Pancreas (tissue), 10 donors: ENCODE results near the gene RGS1. TPM values are rescaled to one million over a fixed set of nuclear protein-coding genes. Genes with fewer than 3 reads are reported as not detected.

Source experiments
- ATAC-seq, 4 donors: fragments of 200-7000 bp; cut with Tn5 transposase; one replicate each; pipeline versions ENCODE4 v1.8.0 to v1.9.1; 2020; ENCODE audit warnings: mild to moderate bottlenecking in 4 of 4, moderate library complexity in 4 of 4
- DNase-seq, 6 donors: peaks; one replicate each; pipeline ENCODE4 v3.0.0-alpha.2; 2020
- FAIRE-seq: peaks from 2 replicates; lab custom pipeline; 2012; peaks lifted over from hg19 to GRCh38; lab: Jason Lieb, UNC
- H3K27ac ChIP-seq, 4 donors: fragments of 200-600 bp; sonication (generic); 1 replicate in 3 of 4; 2 replicates in 1 of 4; pipeline versions ENCODE4 v1.5.0 to v1.8.0; 2020
- H3K27me3 ChIP-seq, 4 donors: fragments of 200-600 bp; one replicate each; pipeline ENCODE4 v1.8.0; 2021
- H3K36me3 ChIP-seq, 3 donors: fragments of 200-600 bp; sonication (generic) in 1 of 3; one replicate each; pipeline versions ENCODE4 v1.5.0 to v1.8.0; 2020 to 2021
- H3K4me1 ChIP-seq, 3 donors: fragments of 200-600 bp; one replicate each; pipeline ENCODE4 v1.8.0; 2021
- H3K4me3 ChIP-seq, 4 donors: fragments of 200-600 bp; sonication (generic) in 2 of 4; one replicate each; pipeline versions ENCODE4 v1.5.0 to v1.8.0; 2020 to 2021
- H3K9me3 ChIP-seq, 4 donors: fragments of 200-600 bp; one replicate each; pipeline ENCODE4 v1.8.0; 2021
- CTCF ChIP-seq, 4 donors: fragments of 200-600 bp; sonication (generic) in 3 of 4; IDR thresholded peaks; one replicate each; pipeline versions ENCODE4 v1.5.0 to v1.8.0; 2021; ENCODE audit warnings: antibody characterized with exemption in 4 of 4
- WGBS, 2 donors: extraction: QIAGEN DNeasy Blood & Tissue Kit; methylation state at CpG; one replicate each; pipeline ENCODE4 v1.1.7; 2013; 5-methylcytosine and 5-hydroxymethylcytosine counted together
- intact Hi-C, 3 donors: fragments of 100-400 bp; cut with DNase I; formaldehyde crosslinking; loops; one replicate each; pipeline versions ENCODE4 v1.11.1 to v1.14.2; 2022
- polyA plus RNA-seq, 2 donors: library from polyadenylated mRNA; stranded (reverse); fragments of 200-250 nt; gene quantifications; one replicate each; pipeline ENCODE4 v1.2.3, GENCODE V29; 2013
- total RNA-seq, 6 donors: library from RNA; stranded (reverse); fragmentation: NEBNext Ultra II Directional in 4 of 6; extraction: Animal tissue kit (Norgen Biotek cat#: 25700) in 4 of 6; gene quantifications; one replicate each; pipeline versions ENCODE4 v1.2.1 to v1.2.4, GENCODE V29; 2021 to 2023
- donor health status: healthy with polysubstance abuse.
- donor health status: DM: no; HTN: no; CAD: no; lungs with moderate emphysema.
- donor health status: DM: no; HTN: no; CAD: no.
- donor health status: control.
- donor health status: control.
- donor health status: Bipolar disorder and iron deficiency.
- donor health status: DM: yes; HTN: yes; CAD: no.
- donor health status: DM: no; HTN: no; CAD: no.
- donor health status: DM: no; HTN: no; CAD: no.
- donor health status: DM: yes; HTN: yes; CAD: no.

RGS1 gene
- total and polyA plus RNA-seq, 8 donors = 0.55 to 77.1 (median 2.1) TPM

- TF ChIP-seq CTCF (IDR thresholded peaks at IDR 0.05) = no peak
- Histone ChIP-seq H3K27me3 (no peaks in the 10 kb centered on the region), H3K4me3 (no peak overlapping the region), H3K4me1 (no peaks in the 10 kb centered on the region), H3K36me3 (no peaks in the 10 kb centered on the region), H3K27ac (no peak overlapping the region), H3K9me3 (no peaks in the 10 kb centered on the region)
- FAIRE-seq = no peak
- intact Hi-C loops = no loop called here
- ATAC-seq = peak in 1 of 4 donors; percentile 35
- WGBS, 2 donors = 69 to 88% methylated on average over 1 of the region's 1 CpG
- no peak for DNase-seq
Measured at GRCh38 chr1:192588546-192588945, 13.0 kb downstream of the RGS1 start.

GRCh38 chr1:192589813-192590212, 14.2 kb downstream of the RGS1 start:
- no peak for TF ChIP-seq CTCF (IDR thresholded peaks at IDR 0.05)
- H3K27ac ChIP-seq = no peak overlapping the region
- WGBS, 2 donors = 83 to 88% methylated on average over 3 of the region's 3 CpGs
- no peaks in the 10 kb centered on the region for H3K9me3 ChIP-seq
- H3K4me3 ChIP-seq = no peak overlapping the region
- H3K27me3 ChIP-seq = no peaks in the 10 kb centered on the region
- DNase-seq (no peak), ATAC-seq (no peak), FAIRE-seq (no peak)
- no peaks in the 10 kb centered on the region for H3K4me1 ChIP-seq
- no peaks in the 10 kb centered on the region for H3K36me3 ChIP-seq
- intact Hi-C loops = no loop called here

- WGBS, 2 donors = 73 to 81% methylated on average over 4 of the region's 4 CpGs
- no peaks in the 10 kb centered on the region for H3K4me1 ChIP-seq
- no peak overlapping the region for H3K27ac ChIP-seq
- DNase-seq = no peak
- no peak overlapping the region for H3K4me3 ChIP-seq
- H3K9me3 ChIP-seq = no peaks in the 10 kb centered on the region
- intact Hi-C loops = no loop called here
- H3K36me3 ChIP-seq = no peaks in the 10 kb centered on the region
- no peak for TF ChIP-seq CTCF (IDR thresholded peaks at IDR 0.05)
- no peaks in the 10 kb centered on the region for H3K27me3 ChIP-seq
- ATAC-seq = no peak
- FAIRE-seq = peak; percentile 45
Measured at GRCh38 chr1:192592517-192592916, 16.9 kb downstream of the RGS1 start.

- no peak for FAIRE-seq
- H3K9me3 ChIP-seq = no peaks in the 10 kb centered on the region
- WGBS, 2 donors = 95% methylated on average over 2 of the region's 2 CpGs
- no peak for TF ChIP-seq CTCF (IDR thresholded peaks at IDR 0.05)
- no peaks in the 10 kb centered on the region for H3K27me3 ChIP-seq
- H3K36me3 ChIP-seq = no peaks in the 10 kb centered on the region
- H3K4me3 ChIP-seq = no peak overlapping the region
- DNase-seq = no peak
- peak in 1 of 4 donors; percentile 25 for ATAC-seq
- intact Hi-C loops = no loop called here
- no peak overlapping the region for H3K27ac ChIP-seq
- no peaks in the 10 kb centered on the region for H3K4me1 ChIP-seq
Measured at GRCh38 chr1:192592981-192593708, 17.6 kb downstream of the RGS1 start.

GRCh38 chr1:192595299-192595698, 19.7 kb downstream of the RGS1 start:
- Histone ChIP-seq H3K36me3 (no peaks in the 10 kb centered on the region), H3K9me3 (no peaks in the 10 kb centered on the region), H3K27ac (no peak overlapping the region), H3K27me3 (no peaks in the 10 kb centered on the region), H3K4me1 (no peaks in the 10 kb centered on the region), H3K4me3 (no peak overlapping the region)
- intact Hi-C loops = no loop called here
- 58 to 65% methylated on average over 3 of the region's 3 CpGs for WGBS, 2 donors
- ATAC-seq = no peak
- DNase-seq = no peak
- no peak for FAIRE-seq
- TF ChIP-seq CTCF (IDR thresholded peaks at IDR 0.05) = no peak
